Sigmoid colon (tissue), 4 donors: ENCODE measurements around the gene SLC13A1.

ENCODE experiments used
- EP300 ChIP-seq, 4 donors: sonication (generic); formaldehyde crosslinking; IDR thresholded peaks; one replicate each; pipeline ENCODE4 v1.6.1; 2017; ENCODE audit warnings: antibody characterized with exemption in 4 of 4
- TF ChIP-seq, protein P1 (sequence below), 4 experiments: fragments of 450-650 bp in 3 of 4; fragments of 200-600 bp in 1 of 4; IDR thresholded peaks; one replicate each; pipeline ENCODE4 v1.5.1; 2016 to 2019; ENCODE audit warnings: antibody characterized with exemption in 4 of 4, mild to moderate bottlenecking in 3 of 4, moderate library complexity in 2 of 4

DNA sequence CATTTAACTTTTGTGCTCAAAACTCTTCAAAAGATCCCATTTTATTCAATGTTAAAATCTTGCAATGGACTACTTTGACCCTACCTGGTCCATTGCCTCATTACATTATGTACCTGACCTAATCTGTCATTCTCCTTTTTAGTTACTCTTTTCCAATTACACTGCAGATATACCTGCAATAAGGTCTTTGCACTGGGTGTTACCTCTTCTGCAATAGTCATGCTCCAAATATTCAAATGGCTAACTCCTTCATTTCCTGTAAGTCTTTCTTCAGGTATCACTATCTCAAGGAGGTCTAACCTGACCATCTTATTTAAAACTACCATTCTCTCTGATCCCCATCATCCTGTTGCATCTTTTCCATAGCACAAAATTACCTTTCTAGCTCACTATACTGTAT lies 22.3 kb downstream of the SLC13A1 start:
- TF ChIP-seq, protein P1, sequence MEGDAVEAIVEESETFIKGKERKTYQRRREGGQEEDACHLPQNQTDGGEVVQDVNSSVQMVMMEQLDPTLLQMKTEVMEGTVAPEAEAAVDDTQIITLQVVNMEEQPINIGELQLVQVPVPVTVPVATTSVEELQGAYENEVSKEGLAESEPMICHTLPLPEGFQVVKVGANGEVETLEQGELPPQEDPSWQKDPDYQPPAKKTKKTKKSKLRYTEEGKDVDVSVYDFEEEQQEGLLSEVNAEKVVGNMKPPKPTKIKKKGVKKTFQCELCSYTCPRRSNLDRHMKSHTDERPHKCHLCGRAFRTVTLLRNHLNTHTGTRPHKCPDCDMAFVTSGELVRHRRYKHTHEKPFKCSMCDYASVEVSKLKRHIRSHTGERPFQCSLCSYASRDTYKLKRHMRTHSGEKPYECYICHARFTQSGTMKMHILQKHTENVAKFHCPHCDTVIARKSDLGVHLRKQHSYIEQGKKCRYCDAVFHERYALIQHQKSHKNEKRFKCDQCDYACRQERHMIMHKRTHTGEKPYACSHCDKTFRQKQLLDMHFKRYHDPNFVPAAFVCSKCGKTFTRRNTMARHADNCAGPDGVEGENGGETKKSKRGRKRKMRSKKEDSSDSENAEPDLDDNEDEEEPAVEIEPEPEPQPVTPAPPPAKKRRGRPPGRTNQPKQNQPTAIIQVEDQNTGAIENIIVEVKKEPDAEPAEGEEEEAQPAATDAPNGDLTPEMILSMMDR (IDR thresholded peaks at IDR 0.05), result no peak
- TF ChIP-seq EP300 (IDR thresholded peaks at IDR 0.05), result no peak
